Muscle layer of duodenum (tissue), 2 donors: Measurements from ENCODE around the gene RAB12.
"Not testable (repeated sequence)": the region's sequence is repeated elsewhere in the genome, so short reads cannot be mapped to it uniquely, and the experiment has no call there.

Source experiments
- H3K27ac ChIP-seq: one replicate; pipeline ENCODE4 v1.7.0; 2013; ENCODE audit warnings: mild to moderate bottlenecking, low read length
- H3K27me3 ChIP-seq: one replicate; pipeline ENCODE4 v1.7.0; 2013; ENCODE audit warnings: low read depth, mild to moderate bottlenecking, control low read depth, low read length
- H3K36me3 ChIP-seq, 2 donors: one replicate each; pipeline ENCODE4 v1.7.0; 2013; ENCODE audit warnings: low read length in 2 of 2, control low read depth in 1 of 2, mild to moderate bottlenecking in 1 of 2; ENCODE audit not compliant: insufficient read depth in 2 of 2, control insufficient read depth in 1 of 2
- H3K4me1 ChIP-seq, 2 donors: one replicate each; pipeline ENCODE4 v1.7.0; 2013; ENCODE audit warnings: low read length in 2 of 2, mild to moderate bottlenecking in 2 of 2, control low read depth in 1 of 2, moderate library complexity in 1 of 2; ENCODE audit not compliant: insufficient read depth in 2 of 2, control insufficient read depth in 1 of 2
- H3K4me3 ChIP-seq, 2 donors: one replicate each; pipeline ENCODE4 v1.7.0; 2013; ENCODE audit warnings: low read length in 2 of 2, low read depth in 1 of 2, mild to moderate bottlenecking in 1 of 2
- H3K9me3 ChIP-seq, 2 donors: one replicate each; pipeline ENCODE4 v1.7.0; 2013; ENCODE audit warnings: low read length in 2 of 2, control low read depth in 1 of 2, mild to moderate bottlenecking in 1 of 2; ENCODE audit not compliant: control insufficient read depth in 1 of 2
- donor health status: healthy.

RAB12 gene, protein sequence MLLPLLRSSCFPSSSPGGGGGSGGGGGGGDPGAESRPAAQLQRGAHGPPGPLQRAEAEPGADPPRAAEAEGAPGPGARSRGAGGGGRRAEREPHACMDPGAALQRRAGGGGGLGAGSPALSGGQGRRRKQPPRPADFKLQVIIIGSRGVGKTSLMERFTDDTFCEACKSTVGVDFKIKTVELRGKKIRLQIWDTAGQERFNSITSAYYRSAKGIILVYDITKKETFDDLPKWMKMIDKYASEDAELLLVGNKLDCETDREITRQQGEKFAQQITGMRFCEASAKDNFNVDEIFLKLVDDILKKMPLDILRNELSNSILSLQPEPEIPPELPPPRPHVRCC

DNA sequence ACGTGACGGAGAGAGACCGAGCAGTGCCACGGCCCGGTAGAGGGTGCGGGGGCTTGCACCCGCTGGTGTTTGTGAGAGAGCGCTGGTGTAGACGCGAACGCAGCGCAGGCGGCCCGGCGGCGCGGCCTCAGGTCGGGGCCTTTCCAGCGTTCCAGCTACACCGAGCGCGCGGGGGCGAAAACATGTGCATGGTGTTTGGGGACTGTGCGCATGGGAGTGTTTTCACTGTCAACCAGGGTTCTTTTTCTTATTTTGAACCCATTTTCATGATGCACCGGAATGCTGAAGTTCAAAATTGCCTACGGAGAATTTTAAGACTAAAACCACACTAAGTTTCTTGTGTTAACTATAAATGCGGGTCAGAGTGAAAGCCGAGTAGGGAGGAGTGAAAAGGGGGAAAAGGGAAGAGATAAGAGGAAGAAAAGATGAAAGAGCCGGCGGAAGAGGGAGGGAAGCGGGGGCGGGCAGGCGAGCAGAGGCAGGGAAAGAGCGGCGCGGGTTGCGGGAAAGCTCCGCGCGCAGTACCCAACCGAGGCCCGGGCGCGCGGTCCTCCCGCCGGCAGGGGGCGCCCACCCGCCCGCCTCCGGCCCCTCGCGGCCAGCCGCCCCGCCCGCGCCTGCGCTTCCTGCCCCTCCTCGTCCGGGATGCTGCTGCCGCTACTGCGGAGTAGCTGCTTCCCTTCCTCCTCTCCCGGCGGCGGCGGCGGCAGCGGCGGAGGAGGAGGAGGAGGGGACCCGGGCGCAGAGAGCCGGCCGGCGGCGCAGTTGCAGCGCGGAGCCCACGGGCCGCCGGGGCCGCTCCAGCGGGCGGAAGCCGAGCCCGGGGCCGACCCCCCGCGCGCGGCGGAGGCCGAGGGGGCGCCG lies at the start of gene RAB12:
Gene RAB12 (plus strand): TSS at position 643 of the 864 bp plus-strand sequence. CDS start 3 bp downstream, at position 646.
- Histone ChIP-seq H3K4me1 (peaks cover 8 to 38% of the 10 kb centered on the region in 2 donors), H3K36me3 (no peaks in the 10 kb centered on the region), H3K27ac (peak within 1 kb of the TSS; percentile 72), H3K27me3 (no peaks in the 10 kb centered on the region), H3K9me3 (no peaks in the 10 kb centered on the region), H3K4me3 (peak within 1 kb of the TSS; percentile 88 to 94)

GRCh38 chr18:8559612-8560186 lies 49.5 kb upstream of the RAB12 start:
- Histone ChIP-seq H3K36me3 (no peaks in the 10 kb centered on the region), H3K27me3 (no peaks in the 10 kb centered on the region), H3K4me3 (no peak overlapping the region), H3K27ac (no peak overlapping the region), H3K9me3 (no peaks in the 10 kb centered on the region), H3K4me1 (no peaks in the 10 kb centered on the region)

GRCh38 chr18:8561123-8561910 lies 47.9 kb upstream of the RAB12 start:
- H3K27me3 ChIP-seq, result no peaks in the 10 kb centered on the region
- H3K27ac ChIP-seq, result no peak overlapping the region
- no peak overlapping the region for H3K4me3 ChIP-seq
- no peaks in the 10 kb centered on the region for H3K4me1 ChIP-seq
- no peaks in the 10 kb centered on the region for H3K9me3 ChIP-seq
- H3K36me3 ChIP-seq, result no peaks in the 10 kb centered on the region

- Histone ChIP-seq H3K4me3 (no peak overlapping the region), H3K9me3 (no peaks in the 10 kb centered on the region), H3K36me3 (no peaks in the 10 kb centered on the region), H3K4me1 (no peaks in the 10 kb centered on the region), H3K27ac (no peak overlapping the region), H3K27me3 (no peaks in the 10 kb centered on the region)
These were observed 47.2 kb upstream of the RAB12 start for GRCh38 chr18:8562070-8562469.

DNA sequence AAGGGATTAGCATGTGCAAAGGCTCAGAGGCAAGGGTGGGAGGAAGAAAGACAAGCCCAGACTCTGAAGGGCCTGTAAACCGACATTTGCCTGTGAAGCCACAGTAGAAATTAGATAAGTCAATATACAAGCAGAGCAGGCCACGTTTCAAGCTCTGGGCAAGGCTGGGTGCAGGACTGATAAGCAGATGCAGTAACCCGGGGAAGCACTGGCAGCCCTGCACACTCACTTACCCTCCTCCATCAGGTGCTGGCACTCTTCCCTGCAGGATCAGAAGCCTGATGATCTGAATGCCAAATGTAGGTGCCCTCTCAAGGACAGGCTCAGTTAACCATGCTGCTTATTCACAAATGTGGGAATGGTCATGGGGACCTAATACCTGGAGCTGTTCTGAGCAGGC lies 46.3 kb upstream of the RAB12 start:
- Histone ChIP-seq H3K9me3 (no peaks in the 10 kb centered on the region), H3K4me3 (no peak overlapping the region), H3K27ac (no peak overlapping the region), H3K27me3 (no peaks in the 10 kb centered on the region), H3K4me1 (no peaks in the 10 kb centered on the region), H3K36me3 (no peaks in the 10 kb centered on the region)

DNA sequence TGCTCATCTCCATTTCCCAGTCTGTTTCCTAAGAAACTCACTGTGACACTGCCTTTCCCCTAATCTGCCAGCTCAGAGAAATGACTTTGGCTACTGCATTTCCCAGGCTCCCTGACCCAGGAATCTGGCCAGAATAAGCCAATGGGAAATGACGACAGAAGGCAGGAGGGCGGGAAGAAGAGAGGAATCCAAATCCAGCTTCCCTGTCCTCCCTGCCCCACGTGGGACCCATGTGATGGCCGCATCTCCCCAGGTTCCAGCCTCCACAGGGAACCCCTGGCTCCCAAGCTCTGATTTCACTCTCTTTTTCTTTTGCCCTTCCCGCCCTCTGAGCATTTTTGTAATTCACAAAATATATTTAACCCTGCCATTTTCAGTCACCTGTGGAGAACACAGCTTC lies 37.8 kb upstream of the RAB12 start:
- Histone ChIP-seq H3K36me3 (no peaks in the 10 kb centered on the region), H3K4me1 (no peaks in the 10 kb centered on the region), H3K9me3 (no peaks in the 10 kb centered on the region), H3K4me3 (no peak overlapping the region), H3K27ac (no peak overlapping the region), H3K27me3 (no peaks in the 10 kb centered on the region)

DNA sequence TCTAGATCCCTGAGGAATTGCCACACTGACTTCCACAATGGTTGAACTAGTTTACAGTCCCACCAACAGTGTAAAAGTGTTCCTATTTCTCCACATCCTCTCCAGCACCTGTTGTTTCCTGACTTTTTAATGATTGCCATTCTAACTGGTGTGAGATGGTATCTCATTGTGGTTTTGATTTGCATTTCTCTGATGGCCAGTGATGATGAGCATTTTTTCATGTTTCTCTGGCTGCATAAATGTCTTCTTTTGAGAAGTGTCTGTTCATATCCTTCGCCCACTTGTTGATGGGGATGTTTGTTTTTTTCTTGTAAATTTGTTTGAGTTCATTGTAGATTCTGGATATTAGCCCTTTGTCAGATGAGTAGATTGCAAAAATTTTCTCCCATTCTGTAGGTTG lies 35.5 kb upstream of the RAB12 start:
- H3K4me1 ChIP-seq, H3K36me3 ChIP-seq, H3K9me3 ChIP-seq, H3K4me3 ChIP-seq, H3K27me3 ChIP-seq, H3K27ac ChIP-seq: not testable (repeated sequence)

GRCh38 chr18:8584798-8585197 lies 24.4 kb upstream of the RAB12 start:
- no peaks in the 10 kb centered on the region for H3K9me3 ChIP-seq
- H3K36me3 ChIP-seq, result no peaks in the 10 kb centered on the region
- no peaks in the 10 kb centered on the region for H3K4me1 ChIP-seq
- H3K27me3 ChIP-seq, result no peaks in the 10 kb centered on the region
- H3K4me3 ChIP-seq, result no peak overlapping the region
- H3K27ac ChIP-seq, result no peak overlapping the region

DNA sequence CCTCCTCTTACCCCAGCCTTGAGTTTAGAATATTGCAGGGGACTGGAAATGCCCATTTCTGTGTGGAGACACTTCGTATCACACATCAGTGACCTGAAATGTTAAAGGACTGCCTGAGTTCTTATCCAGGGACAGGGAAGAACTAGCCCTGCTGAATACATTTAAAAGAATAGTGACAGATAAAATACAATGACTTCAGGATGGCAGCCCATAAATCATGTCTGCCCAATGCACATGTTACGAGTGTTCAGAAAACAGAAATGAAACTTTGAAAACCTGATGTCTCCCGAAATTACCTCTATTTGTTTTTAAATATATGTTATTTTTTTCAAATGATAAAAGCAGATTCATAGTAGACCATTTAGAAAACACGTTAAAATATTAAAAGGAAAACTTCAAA lies 22.3 kb upstream of the RAB12 start:
- Histone ChIP-seq H3K4me3 (no peak overlapping the region), H3K27me3 (no peaks in the 10 kb centered on the region)

GRCh38 chr18:8595445-8595844 lies 13.8 kb upstream of the RAB12 start:
- no peaks in the 10 kb centered on the region for H3K27me3 ChIP-seq
- H3K4me1 ChIP-seq, result no peaks in the 10 kb centered on the region
- H3K27ac ChIP-seq, result no peak overlapping the region
- no peaks in the 10 kb centered on the region for H3K36me3 ChIP-seq
- no peak overlapping the region for H3K4me3 ChIP-seq
- H3K9me3 ChIP-seq, result no peaks in the 10 kb centered on the region

More for the DNA sequence above, 22.3 kb upstream of the RAB12 start:
- Histone ChIP-seq H3K9me3 (no peaks in the 10 kb centered on the region), H3K36me3 (no peaks in the 10 kb centered on the region), H3K4me1 (no peaks in the 10 kb centered on the region), H3K27ac (no peak overlapping the region)
